Astrocyte (in vitro differentiated cells and primary cell): Measurements from ENCODE around the gene TTLL5. TPM values are rescaled to one million over a fixed set of nuclear protein-coding genes. Genes with fewer than 3 reads are reported as not detected.

Source experiments
- DNase-seq: peaks from one replicate; pipeline ENCODE4 v3.0.0-alpha.2; 2010; ENCODE audit warnings: low read depth
- FAIRE-seq: peaks from 2 replicates; lab custom pipeline; 2011; peaks lifted over from hg19 to GRCh38; lab: Jason Lieb, UNC
- H2AFZ ChIP-seq: 2 replicates; pipeline ENCODE4 v1.6.0; 2012; ENCODE audit warnings: low read depth, low read length, inconsistent platforms
- H3K27ac ChIP-seq: 2 replicates; pipeline ENCODE4 v1.5.1; 2011; ENCODE audit warnings: low read depth, low read length, inconsistent platforms
- H3K27me3 ChIP-seq: 2 replicates; pipeline ENCODE4 v1.6.0; 2011; ENCODE audit warnings: low read length, inconsistent platforms; ENCODE audit not compliant: insufficient read depth
- H3K36me3 ChIP-seq: 2 replicates; pipeline ENCODE4 v1.5.1; 2011; ENCODE audit warnings: low read length, inconsistent platforms; ENCODE audit not compliant: insufficient read depth
- H3K4me1 ChIP-seq: 2 replicates; pipeline ENCODE4 v1.5.1; 2011; ENCODE audit warnings: low read length, inconsistent platforms; ENCODE audit not compliant: insufficient read depth
- H3K4me2 ChIP-seq: 2 replicates; pipeline ENCODE4 v1.6.0; 2012; ENCODE audit warnings: low read length, inconsistent platforms
- H3K4me3 ChIP-seq: 2 replicates; pipeline ENCODE4 v1.5.1; 2011; ENCODE audit warnings: low read depth, mild to moderate bottlenecking, low read length, inconsistent platforms; ENCODE audit not compliant: insufficient read depth
- H3K79me2 ChIP-seq: 2 replicates; pipeline ENCODE4 v1.6.0; 2012; ENCODE audit warnings: mild to moderate bottlenecking, low read length, inconsistent platforms; ENCODE audit not compliant: insufficient read depth
- H3K9ac ChIP-seq: 2 replicates; pipeline ENCODE4 v1.6.0; 2012; ENCODE audit warnings: mild to moderate bottlenecking, low read length, inconsistent platforms
- H3K9me3 ChIP-seq: 2 replicates; pipeline ENCODE4 v1.5.1; 2012; ENCODE audit warnings: low read depth, mild to moderate bottlenecking, low read length, inconsistent platforms; ENCODE audit not compliant: insufficient read depth
- H4K20me1 ChIP-seq: 2 replicates; pipeline ENCODE4 v1.6.0; 2012; ENCODE audit warnings: low read length, inconsistent platforms; ENCODE audit not compliant: insufficient read depth
- H3K27ac Mint-ChIP-seq: one replicate; pipeline ENCODE4 v1.8.0; 2021; ENCODE audit warnings: mild to moderate bottlenecking, mixed read lengths; ENCODE audit not compliant: unreplicated experiment
- H3K27me3 Mint-ChIP-seq: one replicate; pipeline ENCODE4 v1.8.0; 2021; ENCODE audit warnings: low read depth, mixed read lengths; ENCODE audit not compliant: unreplicated experiment
- H3K36me3 Mint-ChIP-seq: one replicate; pipeline ENCODE4 v1.8.0; 2021; ENCODE audit warnings: low read depth, mixed read lengths; ENCODE audit not compliant: unreplicated experiment
- H3K4me1 Mint-ChIP-seq: one replicate; pipeline ENCODE4 v1.8.0; 2021; ENCODE audit warnings: low read depth, mixed read lengths; ENCODE audit not compliant: unreplicated experiment
- H3K4me3 Mint-ChIP-seq: one replicate; pipeline ENCODE4 v1.8.0; 2021; ENCODE audit warnings: mild to moderate bottlenecking, moderate library complexity, mixed read lengths; ENCODE audit not compliant: unreplicated experiment
- H3K9me3 Mint-ChIP-seq: one replicate; pipeline ENCODE4 v1.8.0; 2021; ENCODE audit warnings: mild to moderate bottlenecking, mixed read lengths; ENCODE audit not compliant: unreplicated experiment
- CTCF ChIP-seq: IDR thresholded peaks from 2 replicates; pipeline ENCODE4 v1.5.1; 2011; ENCODE audit warnings: low read depth, mild to moderate bottlenecking, inconsistent platforms, low read length, moderate library complexity; ENCODE audit not compliant: insufficient read depth
- EZH2 ChIP-seq: IDR thresholded peaks from 2 replicates; pipeline ENCODE4 v1.6.1; 2012; ENCODE audit warnings: mild to moderate bottlenecking, low read length, inconsistent platforms; ENCODE audit not compliant: insufficient read depth
- total RNA-seq: library from RNA; stranded (reverse); gene quantifications from 2 replicates; pipeline ENCODE4 v1.2.1, GENCODE V29; 2021

Gene TTLL5
- total RNA-seq, 1 donor from 2014 or later: 24.0 TPM

- H3K27ac Mint-ChIP-seq: no peak overlapping the region
- no peak for FAIRE-seq
- peaks cover 29% of the 10 kb centered on the region for H3K36me3 Mint-ChIP-seq
Measured at GRCh38 chr14:75968456-75968855, 307.4 kb downstream of the TTLL5 start.

GRCh38 chr14:75969126-75969525 lies 308.1 kb downstream of the TTLL5 start:
- no peak for FAIRE-seq
- Histone ChIP-seq H3K9ac (no peak overlapping the region), H3K79me2 (no peaks in the 10 kb centered on the region), H3K4me2 (no peak overlapping the region), H3K36me3 (no peaks in the 10 kb centered on the region), H3K27ac (no peak overlapping the region), H3K27me3 (no peaks in the 10 kb centered on the region), H3K4me1 (no peaks in the 10 kb centered on the region), H3K9me3 (no peaks in the 10 kb centered on the region), H2AFZ (no peak overlapping the region), H3K4me3 (no peak overlapping the region), H4K20me1 (no peaks in the 10 kb centered on the region)
- TF ChIP-seq EZH2 (no peak), CTCF (no peak)
- Mint-ChIP-seq H3K27ac (no peak overlapping the region), H3K4me3 (no peak overlapping the region), H3K4me1 (peaks cover 5% of the 10 kb centered on the region), H3K36me3 (peaks cover 29% of the 10 kb centered on the region), H3K9me3 (no peaks in the 10 kb centered on the region), H3K27me3 (no peaks in the 10 kb centered on the region)
- DNase-seq: no peak

More at GRCh38 chr14:75968456-75968855, 307.4 kb downstream of the TTLL5 start:
- Mint-ChIP-seq H3K9me3 (no peaks in the 10 kb centered on the region), H3K27me3 (no peaks in the 10 kb centered on the region), H3K4me3 (no peak overlapping the region), H3K4me1 (peaks cover 5% of the 10 kb centered on the region)
- Histone ChIP-seq H4K20me1 (no peaks in the 10 kb centered on the region), H2AFZ (no peak overlapping the region), H3K9me3 (no peaks in the 10 kb centered on the region), H3K4me1 (no peaks in the 10 kb centered on the region), H3K27me3 (no peaks in the 10 kb centered on the region), H3K27ac (no peak overlapping the region), H3K79me2 (no peaks in the 10 kb centered on the region), H3K4me2 (no peak overlapping the region), H3K9ac (no peak overlapping the region), H3K36me3 (no peaks in the 10 kb centered on the region), H3K4me3 (no peak overlapping the region)
- no peak for DNase-seq
- TF ChIP-seq EZH2 (no peak), CTCF (no peak)

GRCh38 chr14:75969891-75970290 lies 308.8 kb downstream of the TTLL5 start:
- Mint-ChIP-seq H3K27ac (no peak overlapping the region), H3K27me3 (no peaks in the 10 kb centered on the region), H3K9me3 (no peaks in the 10 kb centered on the region), H3K36me3 (peaks cover 27% of the 10 kb centered on the region), H3K4me3 (no peak overlapping the region), H3K4me1 (peaks cover 5% of the 10 kb centered on the region)
- Histone ChIP-seq H3K27me3 (no peaks in the 10 kb centered on the region), H3K9me3 (no peaks in the 10 kb centered on the region), H2AFZ (no peak overlapping the region), H3K79me2 (no peaks in the 10 kb centered on the region), H3K4me2 (no peak overlapping the region), H3K9ac (no peak overlapping the region), H3K27ac (no peak overlapping the region), H3K36me3 (no peaks in the 10 kb centered on the region), H3K4me1 (no peaks in the 10 kb centered on the region), H4K20me1 (no peaks in the 10 kb centered on the region), H3K4me3 (no peak overlapping the region)
- FAIRE-seq (no peak), DNase-seq (no peak)
- TF ChIP-seq EZH2: no peak
- TF ChIP-seq CTCF: no peak
